HG03521 (cell line): Measurements from ENCODE around the gene EAF1.
"Not testable (repeated sequence)": the region's sequence is repeated elsewhere in the genome, so short reads cannot be mapped to it uniquely, and the experiment has no call there.

Experiments used
- ATAC-seq: cut with Tn5 transposase; IDR thresholded peaks from one replicate; pipeline ENCODE4 v1.9.1; 2021; ENCODE audit warnings: mild to moderate bottlenecking, moderate library complexity; ENCODE audit not compliant: unreplicated experiment

EAF1 gene

GRCh38 chr3:15404767-15405166 lies 22.6 kb upstream of the EAF1 start:
- ATAC-seq, result no peak

DNA sequence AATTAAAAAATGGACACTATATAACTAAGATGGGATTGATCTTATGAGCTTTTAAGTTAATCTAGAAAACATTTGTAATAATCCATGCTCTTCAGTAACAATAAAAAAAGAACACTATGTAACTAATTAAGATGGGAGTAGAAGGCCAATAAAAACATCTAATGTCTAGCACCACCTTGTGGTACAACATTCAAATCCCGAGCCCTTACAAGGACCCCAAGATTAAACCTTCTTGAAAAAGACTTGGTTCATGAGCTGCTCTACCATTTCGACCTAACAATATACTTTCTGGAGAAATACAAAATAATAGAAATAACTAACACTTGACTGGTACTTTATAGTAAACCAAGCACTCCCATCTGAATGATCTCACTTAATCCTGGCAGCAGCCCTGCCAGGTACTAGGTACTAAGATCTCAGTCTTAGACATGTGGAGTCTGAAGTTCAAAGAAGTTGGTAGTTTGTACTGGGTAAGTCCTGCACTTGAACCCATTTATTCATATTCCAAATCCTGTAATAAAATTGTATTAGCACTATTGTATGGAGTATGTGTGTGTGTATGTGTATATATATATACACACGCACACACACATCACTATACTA lies 21.8 kb upstream of the EAF1 start:
- no peak for ATAC-seq

DNA sequence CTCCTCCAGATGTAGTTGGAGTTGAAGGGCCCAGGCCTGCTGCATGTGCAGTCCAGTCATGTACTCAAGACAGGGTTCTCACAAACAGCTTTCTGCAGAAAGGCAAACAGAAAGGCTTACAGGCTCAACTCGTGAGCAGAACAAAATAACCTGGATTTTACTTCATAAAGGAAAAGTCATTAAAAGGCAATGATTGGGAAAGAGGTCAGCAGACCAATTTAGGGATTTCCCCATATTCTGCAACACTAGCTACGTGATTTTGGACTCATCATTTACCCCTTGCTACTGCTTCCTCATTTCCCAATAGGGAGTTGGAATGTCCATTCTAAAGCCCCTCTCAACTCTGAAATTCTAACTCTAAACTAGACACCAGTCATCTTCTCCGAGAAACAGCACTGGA lies 18.2 kb upstream of the EAF1 start:
- ATAC-seq, result no peak

- ATAC-seq, result no peak
Observed at GRCh38 chr3:15409774-15410173, 17.6 kb upstream of the EAF1 start.

GRCh38 chr3:15410966-15411365 lies 16.4 kb upstream of the EAF1 start:
- ATAC-seq, result not testable (repeated sequence)

DNA sequence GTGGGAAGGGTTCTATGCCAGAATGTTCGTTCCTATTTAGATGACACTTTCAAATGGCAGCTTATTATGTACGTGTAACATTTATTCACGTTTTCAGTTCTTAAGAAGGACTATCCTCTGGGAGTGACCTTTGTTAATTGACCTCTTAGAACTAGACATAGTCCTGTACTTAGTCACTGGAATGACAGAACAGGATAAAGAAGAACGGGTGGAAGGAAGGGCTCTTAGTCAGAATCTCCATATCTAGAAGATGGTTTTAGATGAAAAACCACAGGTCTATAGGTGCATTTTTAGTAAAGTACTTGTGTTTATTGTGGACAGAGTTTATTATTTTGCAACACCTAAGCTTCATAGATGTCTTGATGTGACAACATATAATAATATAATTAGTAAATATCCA lies 6.5 kb upstream of the EAF1 start:
- no peak for ATAC-seq

DNA sequence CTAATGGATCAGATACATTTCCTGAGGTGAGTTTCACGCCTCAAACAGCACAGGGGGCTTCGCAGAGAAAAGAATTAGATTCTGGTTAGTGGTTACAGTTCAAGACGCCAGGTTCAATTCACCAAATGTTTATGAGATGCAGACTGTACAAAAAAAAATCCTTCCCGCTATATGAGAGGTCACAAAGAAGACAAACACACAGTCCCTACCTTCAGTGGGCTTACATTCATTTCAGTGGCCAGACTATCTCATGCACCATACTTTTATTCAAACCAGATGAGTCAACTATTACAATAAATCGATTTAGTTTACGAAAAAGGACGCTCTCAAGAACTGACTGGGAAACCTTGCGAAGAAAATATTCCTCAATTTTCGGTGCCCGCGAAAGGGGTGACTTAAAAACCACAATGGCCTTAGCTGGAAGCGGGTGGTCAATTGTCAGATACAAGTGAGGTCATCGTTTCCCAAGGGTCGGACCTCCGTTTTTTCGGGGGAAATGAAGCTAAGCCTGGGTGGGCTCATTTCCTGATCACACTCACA lies 749 bp upstream of the EAF1 start:
- no peak for ATAC-seq

DNA sequence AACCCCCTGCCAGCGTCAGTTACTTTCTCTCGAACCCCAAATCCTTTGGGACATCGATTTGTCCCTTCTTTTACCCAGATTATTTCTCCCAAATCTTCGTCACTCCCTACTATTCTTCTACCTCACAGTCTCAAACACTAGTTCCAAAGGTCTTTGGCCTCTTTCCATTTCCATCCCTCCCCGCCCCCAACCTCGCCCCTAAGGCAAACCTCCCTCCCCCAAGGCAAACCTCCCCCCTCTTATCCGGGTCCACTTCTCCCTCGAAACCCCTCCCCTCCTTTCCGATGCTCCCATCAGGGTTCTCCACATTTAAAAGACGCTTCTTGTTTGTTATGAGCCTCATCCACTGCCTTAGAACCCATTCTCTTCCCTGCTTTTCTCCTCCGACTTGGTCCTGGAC lies 583 bp downstream of the EAF1 start:
- ATAC-seq, result no peak

- no peak for ATAC-seq
Observed at GRCh38 chr3:15428539-15428938, 1.1 kb downstream of the EAF1 start.

DNA sequence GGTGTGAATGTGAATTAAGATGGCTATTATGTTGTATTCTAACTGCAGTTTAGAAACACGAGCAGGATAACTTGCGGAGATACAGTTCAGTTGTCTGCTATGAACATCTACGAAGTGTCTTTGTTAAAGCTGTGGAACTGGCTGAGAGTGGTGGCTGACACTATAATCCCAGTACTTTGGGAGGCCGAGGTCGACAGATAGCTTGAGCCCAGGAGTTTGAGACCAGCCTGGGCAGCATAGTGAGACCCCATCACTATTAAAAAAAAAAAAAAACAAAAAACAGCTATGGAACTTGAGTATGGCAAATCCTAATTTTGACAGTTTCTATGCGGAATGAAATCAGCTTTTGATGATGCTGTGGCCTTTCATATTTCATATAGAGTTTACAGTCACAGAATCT lies 1.7 kb downstream of the EAF1 start:
- no peak for ATAC-seq

DNA sequence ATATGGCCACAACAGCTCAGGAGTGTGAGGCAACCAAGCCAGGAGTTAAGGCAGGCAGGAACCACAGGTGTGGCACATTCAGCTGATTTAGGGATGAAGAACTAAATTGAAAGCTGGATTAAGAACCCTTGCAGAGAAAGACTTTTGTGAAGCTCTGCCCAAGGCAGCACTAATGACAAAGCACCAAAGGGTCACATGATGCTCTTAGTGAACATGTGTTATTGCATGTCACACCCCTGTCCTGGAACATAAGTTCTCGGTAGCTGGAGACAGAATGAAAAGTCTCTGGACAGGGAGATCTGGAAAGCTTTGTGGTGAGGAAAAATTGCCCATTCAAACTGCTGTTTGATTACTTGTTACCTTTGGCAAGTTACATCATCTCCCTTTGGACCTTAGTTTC lies 3.2 kb downstream of the EAF1 start:
- ATAC-seq, result no peak

GRCh38 chr3:15431256-15431837 lies 3.9 kb downstream of the EAF1 start:
- ATAC-seq, result no peak

DNA sequence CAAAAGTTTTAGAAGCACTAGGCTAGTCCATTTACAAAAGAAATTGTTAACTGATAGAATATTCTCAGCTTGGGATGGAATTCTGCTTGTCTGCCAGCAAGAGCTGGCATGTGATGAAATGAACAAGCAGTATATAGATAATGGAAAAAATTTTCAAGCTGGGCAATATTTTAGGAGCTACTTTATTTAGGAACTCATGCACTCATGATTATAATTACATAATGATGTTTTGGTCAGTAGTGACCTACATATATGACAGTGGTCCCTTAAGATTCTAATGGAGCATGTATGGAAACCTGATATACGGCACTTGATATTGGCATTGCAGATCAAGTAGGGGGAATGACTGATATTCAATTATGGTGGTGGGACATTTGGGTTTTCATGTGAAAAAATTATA lies 6.1 kb downstream of the EAF1 start:
- no peak for ATAC-seq

DNA sequence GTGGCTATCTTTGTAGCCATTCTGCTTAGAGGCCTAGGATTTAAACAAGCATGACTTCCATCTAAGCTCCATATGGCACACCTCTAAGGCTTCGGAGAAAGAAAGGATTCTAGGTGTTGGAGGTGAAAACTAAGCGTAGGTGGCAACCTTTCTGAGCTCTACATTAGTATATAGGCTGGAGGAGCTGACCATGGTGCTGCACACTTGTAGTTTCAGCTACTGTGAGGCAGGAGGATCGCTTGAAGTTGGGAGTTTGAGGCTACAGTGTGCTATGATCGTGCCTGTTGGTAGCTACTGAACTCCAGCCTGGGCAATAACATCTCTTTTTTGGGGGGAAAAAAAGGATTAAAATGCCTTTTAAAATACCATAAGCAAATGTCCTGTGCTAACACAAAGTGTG lies 7.4 kb downstream of the EAF1 start:
- no peak for ATAC-seq

DNA sequence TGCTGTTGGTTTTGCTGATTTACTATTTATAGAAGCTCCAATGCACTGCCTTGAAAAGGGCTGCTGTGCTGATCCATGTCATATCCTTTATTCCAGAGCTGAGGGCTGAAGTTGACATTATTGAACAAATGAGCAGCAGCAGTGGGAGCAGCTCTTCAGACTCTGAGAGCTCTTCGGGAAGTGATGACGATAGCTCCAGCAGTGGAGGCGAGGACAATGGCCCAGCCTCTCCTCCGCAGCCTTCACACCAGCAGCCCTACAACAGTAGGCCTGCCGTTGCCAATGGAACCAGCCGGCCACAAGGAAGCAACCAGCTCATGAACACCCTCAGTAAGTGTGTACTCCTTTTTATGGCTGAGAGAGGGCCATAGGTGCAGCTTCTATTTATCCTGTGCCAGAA lies 8.8 kb downstream of the EAF1 start:
- no peak for ATAC-seq

DNA sequence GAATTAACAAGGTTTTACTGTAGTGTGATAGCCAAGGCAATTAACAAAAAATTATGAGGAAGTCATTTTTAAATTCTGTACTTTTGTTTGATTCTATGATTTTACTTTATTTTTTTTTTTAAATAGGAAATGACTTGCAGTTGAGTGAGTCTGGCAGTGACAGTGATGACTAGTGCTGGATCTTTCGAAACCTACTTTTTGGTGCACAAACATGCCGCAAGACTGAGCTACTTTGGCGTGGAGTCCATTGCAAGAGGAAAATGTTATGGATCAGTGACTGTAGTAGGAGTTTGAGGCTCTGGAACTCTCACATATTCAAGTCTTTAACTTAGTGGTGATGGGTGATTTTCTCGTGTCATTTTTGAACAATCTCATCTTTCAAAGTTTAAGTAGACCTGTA lies 11.6 kb downstream of the EAF1 start:
- no peak for ATAC-seq

- no peak for ATAC-seq
Observed at GRCh38 chr3:15439476-15439875, 12.1 kb downstream of the EAF1 start.

GRCh38 chr3:15440891-15441290 lies 13.5 kb downstream of the EAF1 start:
- ATAC-seq, result no peak

GRCh38 chr3:15443826-15444524 lies 16.6 kb downstream of the EAF1 start:
- ATAC-seq, result no peak

DNA sequence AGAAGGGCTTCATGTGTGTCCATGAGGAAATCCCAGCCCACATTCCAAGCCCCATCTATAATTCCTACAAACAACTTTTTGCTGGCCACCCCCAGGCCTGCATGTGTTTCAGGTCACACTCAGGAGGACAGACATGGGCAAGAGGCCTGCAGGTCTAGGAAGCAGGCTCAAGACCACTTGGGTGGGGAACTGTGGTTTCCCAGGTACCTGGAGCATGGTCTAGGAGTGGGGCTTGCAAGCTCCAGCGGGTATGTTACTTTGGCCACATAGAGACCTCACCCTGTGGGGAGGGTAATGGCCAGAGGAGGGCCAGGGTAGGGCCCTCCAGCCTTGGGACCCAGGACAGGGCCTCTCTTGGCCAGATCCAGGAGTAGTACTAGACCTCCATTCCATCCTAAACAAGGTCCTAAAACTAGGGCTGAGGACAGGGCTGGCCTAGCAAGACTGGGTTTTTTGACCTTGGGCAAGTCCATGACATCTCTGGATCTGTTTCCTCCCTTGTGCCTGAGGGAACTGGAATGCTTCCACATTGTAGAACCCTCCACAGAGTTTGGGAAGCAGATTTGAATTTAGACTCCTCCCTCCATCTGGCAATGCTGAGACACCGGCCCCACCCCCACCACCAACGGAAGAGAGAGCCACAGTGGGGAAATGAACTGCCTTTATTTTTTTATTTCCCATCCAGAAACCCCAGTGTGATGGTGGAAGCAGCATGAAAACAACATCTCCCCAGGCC lies 22.3 kb downstream of the EAF1 start:
- ATAC-seq, result no peak

- ATAC-seq, result no peak
Observed at GRCh38 chr3:15450438-15451215, 23.2 kb downstream of the EAF1 start.
